GM18526 (cell line): ENCODE data around the gene ERN2.

Experiments
- POLR2A ChIP-seq: IDR thresholded peaks from 3 replicates; pipeline ENCODE4 v1.6.1; 2011; ENCODE audit not compliant: insufficient read length; ENCODE audit errors: extremely low read depth

ERN2 gene

DNA sequence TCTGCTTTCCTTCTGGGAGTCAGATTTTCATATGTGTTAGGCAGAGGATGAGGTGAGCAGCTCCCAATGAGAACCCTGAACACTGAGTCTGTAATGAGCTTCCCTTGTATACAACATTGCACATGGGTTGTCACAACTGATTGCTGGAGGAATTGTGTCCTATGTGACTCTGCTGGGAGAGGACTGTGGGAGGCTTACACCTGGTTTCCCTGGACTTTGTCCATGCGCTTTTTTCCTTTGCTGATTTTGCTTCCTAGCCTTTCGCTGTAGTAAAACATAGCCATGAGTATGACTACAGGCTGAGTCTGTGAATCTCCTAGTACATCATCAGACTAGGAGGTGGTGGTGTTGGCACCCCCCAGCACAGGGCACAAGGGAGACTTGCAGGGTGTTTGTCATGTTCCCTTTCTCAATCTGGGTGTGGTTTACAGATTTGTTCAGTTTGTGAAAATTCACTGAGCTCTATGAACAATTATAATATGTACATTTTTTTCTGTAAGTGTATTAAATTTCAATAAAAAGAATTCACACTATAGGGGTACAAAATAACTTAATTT lies 36.0 kb downstream of the ERN2 start:
- no peak for TF ChIP-seq POLR2A

DNA sequence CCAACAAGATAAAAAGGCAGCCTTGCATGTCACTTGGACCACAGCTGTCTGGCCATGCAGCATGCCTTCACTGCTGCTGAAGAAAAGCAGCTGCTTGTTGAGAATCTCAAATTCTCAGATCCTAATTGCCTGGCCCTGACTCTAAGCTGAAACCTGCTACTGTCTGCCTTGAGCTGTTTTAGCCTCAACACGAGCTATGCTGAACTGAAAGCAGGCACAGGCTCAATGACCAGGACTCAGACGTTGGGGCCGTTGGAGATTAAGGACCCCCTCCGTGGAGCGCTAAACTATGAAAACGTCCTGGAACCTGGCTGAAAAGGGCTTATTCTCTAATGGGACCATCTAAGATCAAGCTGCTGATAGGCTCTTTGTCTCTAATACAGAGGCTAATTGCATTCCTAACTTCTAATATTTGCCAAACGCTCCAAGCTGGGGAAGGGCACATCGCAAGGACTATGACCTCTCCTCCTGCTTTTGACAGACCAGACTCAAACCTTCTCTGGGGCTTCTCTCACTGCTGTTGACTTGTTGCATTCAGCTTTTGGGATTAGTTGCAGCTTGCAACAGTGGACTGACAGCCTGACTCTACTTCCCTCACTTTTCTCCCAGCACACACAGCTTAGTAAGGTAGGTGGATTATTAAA lies 38.9 kb downstream of the ERN2 start:
- no peak for TF ChIP-seq POLR2A

DNA sequence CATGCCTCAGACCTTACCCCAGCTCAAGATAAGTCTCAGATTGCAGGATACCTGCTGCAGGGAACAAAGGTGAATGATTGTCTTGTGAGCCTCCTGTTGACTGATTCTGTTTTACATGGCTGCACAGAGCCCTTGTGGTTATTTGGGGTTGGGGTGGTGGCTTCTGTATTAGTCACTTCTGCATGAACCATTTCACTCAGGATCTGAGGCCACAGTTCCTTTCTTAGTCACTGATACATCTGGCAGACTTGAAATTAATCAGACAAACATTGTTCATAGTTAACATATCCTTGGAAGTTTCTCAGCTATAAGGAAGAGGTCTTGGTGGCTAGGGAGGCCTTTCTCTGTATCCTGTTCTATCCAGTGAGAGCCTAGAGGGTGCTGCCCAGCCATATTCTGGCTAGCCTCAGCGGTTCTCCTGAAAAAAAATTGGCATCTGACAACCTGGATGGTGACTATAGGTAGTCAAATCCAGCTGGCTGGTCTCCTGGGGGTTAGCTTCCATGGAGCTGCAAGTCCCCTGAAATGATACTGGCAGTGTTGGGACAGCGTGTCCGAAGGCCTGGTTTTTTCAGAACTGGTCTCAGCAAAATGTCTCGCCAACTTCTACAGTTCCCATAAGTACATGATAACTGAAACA lies 42.8 kb downstream of the ERN2 start:
- TF ChIP-seq POLR2A = no peak

DNA sequence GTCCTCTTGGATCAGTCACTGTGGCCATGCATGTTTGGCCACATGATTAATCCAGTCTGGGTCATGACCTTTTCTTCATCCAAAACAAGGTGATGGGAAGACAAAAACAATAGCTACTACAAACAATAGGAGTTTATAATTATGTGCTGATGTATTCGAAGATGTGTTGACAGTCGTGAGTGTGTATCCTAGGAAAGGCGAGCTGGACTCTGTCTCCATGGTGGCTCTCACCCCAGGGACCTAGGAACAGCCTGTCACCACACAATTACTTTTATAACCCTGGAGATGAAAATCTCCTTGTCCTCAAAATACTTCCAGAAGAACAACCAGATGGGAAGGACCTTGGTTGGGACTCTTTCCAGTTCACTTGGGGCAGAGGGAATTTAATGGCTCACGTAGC lies 44.1 kb downstream of the ERN2 start:
- no peak for TF ChIP-seq POLR2A

DNA sequence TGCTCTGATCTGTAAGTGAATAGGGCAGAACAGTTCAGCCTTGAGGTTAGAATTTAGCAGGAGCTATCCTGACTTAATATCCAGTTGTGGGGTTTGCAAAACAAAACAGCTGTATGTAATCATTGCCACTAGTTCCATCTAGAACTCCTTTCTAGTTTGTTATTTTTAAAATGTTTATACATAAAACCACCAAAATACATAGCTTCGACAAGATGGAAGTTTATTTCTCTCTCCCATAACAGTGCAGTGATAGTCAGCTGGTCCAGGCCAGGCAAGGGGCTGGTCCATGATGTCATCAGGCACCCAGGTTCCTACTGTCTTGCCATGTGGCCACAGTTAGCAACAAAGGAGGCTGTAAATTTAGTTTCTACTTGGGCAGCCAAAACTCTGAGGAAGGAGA lies 44.8 kb downstream of the ERN2 start:
- no peak for TF ChIP-seq POLR2A

DNA sequence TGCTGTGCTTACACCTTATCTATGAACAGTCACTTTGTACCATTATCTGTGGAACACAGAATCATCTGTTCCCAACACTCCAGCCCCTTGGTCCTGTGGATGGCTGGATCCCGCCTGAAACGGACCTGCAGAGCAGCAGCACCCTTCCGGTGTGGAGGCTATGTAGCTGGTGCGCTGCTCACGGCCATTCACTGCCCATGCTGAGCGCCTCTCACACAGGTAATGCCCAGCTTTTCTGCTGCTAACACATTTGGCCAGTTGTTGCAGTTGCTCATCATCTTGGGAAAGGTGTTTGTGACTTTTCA lies 45.7 kb downstream of the ERN2 start:
- TF ChIP-seq POLR2A = no peak

DNA sequence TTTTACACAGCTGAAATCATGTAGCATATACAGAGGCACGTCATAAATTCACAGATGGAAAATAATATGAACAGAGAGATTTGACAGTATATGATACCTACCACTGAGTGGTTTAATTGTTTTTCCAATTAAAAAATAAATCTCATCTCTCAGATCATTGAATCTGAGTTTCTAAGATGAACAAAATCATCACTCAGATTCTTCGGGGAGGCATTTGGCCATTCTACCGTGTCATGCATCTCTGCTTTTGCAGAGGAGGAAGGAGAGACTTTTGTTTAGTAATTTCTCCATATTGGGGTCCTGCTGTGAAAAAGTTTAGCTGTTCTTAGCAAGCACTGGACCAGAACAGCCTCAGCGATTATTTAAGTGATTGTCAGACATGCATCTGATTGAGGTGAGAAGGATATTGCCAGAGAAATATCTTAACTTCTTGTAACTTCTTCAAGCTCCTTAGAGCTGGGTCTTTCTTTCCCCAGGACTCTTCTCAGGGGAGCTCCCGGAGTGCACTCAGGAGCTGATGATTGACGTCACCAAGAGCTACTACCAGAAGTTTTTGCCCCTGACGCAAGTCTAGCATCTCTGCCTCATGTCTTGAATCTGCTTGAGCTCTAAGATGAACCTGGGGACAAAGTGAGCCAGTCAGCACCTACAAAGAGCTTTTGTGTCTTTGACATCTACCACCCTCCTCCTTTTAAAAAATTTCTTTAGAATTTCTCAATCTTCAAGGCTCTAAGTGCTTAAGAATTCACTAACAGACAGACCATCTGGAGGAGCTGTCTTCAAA lies 46.3 kb downstream of the ERN2 start:
- no peak for TF ChIP-seq POLR2A

DNA sequence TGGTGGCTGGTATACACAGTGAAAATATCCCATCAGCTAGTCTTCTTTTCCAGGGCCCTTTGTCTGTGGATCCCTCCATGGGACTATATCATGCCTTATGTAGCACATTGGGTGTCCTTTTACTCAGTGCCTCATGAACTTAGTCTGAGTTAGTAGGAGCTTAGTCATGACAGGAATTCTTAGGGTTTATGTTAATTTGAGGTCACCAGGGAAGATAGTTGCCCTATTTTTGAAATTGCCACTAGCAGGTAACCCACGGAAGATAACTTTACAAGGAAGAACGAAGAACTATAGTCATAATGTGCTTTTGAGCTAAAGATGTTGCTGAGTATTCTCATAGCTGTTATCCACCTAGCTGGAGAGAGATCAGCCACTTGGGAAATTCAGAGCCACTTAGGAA lies 49.1 kb downstream of the ERN2 start:
- TF ChIP-seq POLR2A = no peak

DNA sequence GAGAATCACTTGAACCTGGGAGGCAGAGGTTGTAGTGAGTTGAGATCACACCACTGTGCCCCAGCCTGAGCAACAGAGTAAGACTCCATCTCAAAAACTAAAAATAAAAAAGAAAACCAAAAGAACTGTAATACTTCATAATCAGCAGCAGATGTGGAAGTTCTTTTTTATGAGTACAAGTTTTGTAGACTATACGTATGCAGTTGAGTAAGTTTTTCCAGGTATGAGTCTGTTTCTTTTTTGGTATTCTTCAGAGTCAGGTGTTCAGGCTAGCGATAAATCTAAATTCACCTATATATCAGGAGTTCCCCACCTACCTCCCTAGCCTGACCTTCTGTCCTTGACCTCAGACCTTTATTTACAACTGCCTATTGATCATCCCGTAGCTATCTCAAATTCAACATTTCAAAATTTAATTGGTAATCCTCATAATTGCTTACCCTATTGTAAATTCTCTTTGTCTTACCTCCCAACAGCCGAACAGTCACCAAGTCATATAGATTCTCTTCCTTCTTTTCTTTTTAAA lies 61.0 kb downstream of the ERN2 start:
- no peak for TF ChIP-seq POLR2A

DNA sequence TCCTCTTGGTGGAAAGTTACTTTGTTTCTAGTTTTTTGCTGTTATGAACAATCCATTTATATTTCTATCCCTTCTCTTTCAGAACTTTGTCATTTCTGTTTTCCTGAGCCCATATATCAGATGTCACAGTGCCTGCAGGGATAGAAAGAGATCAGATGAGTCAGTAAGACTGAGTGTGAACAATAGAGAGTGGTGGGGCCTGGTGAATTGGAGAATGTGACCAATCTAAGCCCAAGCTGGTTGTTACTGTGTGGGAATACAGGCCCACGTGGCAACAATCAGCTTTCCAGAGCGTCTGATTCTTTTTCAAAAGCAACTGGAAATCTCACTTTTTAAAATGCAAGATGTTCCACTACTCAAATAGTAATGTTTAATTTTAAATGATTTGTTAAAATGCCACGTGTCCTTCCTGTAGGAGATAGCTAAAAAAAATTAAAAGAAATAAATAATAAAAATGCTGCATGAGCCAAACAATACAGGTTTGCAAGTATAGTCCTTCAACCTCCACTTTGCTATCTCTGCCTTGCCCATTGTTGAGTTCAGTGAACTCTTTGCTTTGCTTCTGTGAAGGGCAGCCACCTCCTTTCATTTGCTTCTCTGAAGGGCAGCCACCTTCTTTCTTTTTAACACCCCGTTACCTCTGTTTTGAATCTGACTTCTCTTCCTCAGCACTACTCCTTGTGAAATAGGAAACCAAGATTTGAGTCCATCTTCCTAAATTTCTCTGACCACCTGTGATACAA lies 62.2 kb downstream of the ERN2 start:
- TF ChIP-seq POLR2A = no peak

DNA sequence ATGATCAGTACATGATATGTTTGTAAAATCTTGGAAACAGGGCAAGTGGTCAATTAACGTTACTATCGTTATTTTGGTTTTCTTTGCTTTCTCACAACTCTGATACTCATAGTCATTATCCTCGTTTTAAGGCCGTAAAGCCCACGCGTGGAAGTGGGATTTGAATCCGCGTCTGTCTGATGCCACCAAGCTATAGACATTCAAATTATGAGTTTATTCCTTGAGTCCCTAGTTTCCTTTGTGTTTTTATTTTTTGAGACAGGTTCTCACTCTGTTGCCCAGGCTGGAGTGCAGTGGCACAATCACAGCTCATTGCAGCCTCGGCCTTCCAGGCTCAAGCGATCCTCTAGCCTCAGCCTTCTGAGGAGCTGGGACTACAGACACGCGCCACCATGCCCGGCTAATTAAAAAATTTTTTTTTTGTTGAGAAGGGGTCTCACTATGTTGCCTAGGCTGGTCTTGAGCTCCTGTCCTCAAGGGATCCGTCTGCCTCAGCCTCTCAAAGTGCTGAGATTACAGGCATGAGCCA lies 70.7 kb downstream of the ERN2 start:
- TF ChIP-seq POLR2A = no peak

DNA sequence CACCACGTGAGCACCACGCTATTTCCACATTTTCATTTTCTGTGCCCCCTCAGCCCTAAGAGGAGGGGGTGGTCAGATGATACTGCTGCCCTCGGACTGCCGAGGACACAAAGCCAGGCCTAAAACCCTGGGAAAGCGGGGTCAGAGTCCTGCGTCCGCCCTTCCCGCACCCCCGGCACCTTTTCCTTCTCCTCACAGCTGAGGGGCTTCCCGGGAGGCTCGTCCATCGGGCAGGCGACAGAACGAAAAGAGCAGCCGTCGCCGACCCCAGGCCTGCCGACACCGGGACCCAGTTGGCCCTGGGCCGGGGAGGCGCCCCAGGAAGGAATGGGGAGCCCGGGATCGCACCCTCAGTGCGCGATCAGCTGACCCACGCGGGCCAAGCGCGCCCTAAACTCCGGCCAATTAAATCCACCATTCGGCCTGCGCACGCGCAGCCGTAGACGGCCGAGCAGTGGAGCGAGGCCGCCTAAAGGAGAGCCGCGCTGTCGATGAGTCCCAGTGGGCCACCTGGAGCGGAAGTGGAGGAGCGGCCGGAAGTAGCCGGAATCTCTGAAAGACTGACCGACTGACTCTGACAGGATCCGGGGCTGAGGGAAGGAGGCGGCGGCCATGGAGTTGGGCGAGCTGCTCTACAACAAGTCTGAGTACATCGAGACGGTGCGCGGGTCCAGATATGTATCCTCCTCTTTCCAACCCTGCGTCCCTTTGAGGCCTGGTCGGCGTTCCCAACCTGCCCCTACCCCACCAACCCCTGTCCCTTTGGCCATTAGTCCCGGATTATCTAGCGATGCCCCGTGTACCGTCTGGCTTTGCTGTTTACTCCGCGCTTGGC lies 71.9 kb downstream of the ERN2 start, which contains the start of the genes DCTN5 and PALB2:
Gene DCTN5, plus strand, starts transcription at position 536 of the 835 bp plus-strand sequence. Its CDS starts 77 bp downstream, at position 613.
Gene PALB2, minus strand, starts transcription at position 380 of the 835 bp plus-strand sequence. Its CDS starts 153 bp downstream, at position 227.
- peak; percentile 81 for TF ChIP-seq POLR2A

DNA sequence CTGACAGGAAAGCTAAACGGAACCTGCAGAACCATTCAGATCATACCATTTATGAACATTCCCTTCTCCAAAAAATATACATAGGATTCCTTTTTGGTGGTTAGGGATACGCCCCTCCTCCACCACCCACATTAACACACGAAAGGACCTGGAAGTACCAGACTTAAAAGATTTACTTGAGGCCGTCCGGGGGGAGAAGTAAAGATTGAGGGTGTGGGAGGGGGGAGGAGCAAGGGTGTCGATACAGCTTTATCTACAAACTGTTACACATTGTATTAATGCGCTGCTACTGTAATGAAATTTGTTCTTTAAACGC lies 72.4 kb downstream of the ERN2 start:
- no peak for TF ChIP-seq POLR2A
